HUES64 (cell line): ENCODE results near the gene HECW1.

Experiments
- H3K27ac ChIP-seq: 2 replicates; pipeline ENCODE4 v1.7.0; 2013; ENCODE audit warnings: low read depth, low read length, inconsistent platforms
- H3K27me3 ChIP-seq: 2 replicates; pipeline ENCODE4 v1.6.1; 2013; ENCODE audit warnings: mild to moderate bottlenecking, low read length; ENCODE audit not compliant: insufficient read depth
- H3K36me3 ChIP-seq: 2 replicates; pipeline ENCODE4 v1.6.1; 2013; ENCODE audit warnings: mild to moderate bottlenecking, low read length; ENCODE audit not compliant: insufficient read depth
- H3K4me1 ChIP-seq: 2 replicates; pipeline ENCODE4 v1.6.1; 2013; ENCODE audit warnings: mild to moderate bottlenecking, low read length, moderate library complexity; ENCODE audit not compliant: insufficient read depth
- H3K4me3 ChIP-seq: 2 replicates; pipeline ENCODE4 v1.5.1; 2013; ENCODE audit warnings: mild to moderate bottlenecking, low read length, moderate library complexity
- H3K9ac ChIP-seq: 2 replicates; pipeline ENCODE4 v1.6.1; 2013; ENCODE audit warnings: mild to moderate bottlenecking, low read depth, low read length
- H3K9me3 ChIP-seq: 2 replicates; pipeline ENCODE4 v1.6.1; 2013; ENCODE audit warnings: low read depth, low read length; ENCODE audit not compliant: insufficient read depth
- WGBS: fragments of 150-250, 120-280 bp; methylation state at CpG from one replicate; pipeline ENCODE4 v1.1.7; 2013; ENCODE audit warnings: missing lambda C conversion rate; 5-methylcytosine and 5-hydroxymethylcytosine counted together

Gene HECW1

DNA sequence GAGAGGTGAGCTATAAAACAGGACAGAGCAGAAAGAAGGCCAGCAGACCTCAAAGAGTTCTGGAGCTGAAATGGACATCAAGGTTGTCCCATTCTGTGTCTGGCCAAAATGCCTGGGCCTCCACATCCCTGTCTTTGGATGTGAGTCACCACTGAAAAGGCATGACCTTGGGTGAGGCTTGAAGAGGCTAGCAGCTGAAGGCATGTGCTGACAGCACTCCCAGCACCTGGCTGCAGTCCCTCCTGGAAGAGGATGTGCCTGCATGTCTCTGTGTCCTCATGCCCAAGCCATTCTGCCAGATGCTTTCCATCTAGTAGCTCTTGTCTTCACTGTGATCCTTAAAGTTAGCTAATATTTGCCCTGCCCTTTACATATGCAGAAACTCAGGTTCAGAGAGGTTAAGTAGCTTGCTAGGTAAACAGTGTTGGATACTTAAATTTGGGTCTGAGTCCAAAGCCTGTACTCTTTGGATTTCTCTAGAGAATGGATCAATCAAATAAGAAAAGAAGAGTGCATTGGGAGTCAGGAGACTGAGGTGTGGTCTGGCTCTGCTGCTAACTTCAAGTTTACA is 35.8 kb downstream of the HECW1 start:
- Histone ChIP-seq H3K9ac (no peak overlapping the region), H3K4me3 (no peak overlapping the region), H3K27ac (no peak overlapping the region), H3K27me3 (no peaks in the 10 kb centered on the region), H3K36me3 (no peaks in the 10 kb centered on the region), H3K4me1 (no peaks in the 10 kb centered on the region), H3K9me3 (no peaks in the 10 kb centered on the region)

DNA sequence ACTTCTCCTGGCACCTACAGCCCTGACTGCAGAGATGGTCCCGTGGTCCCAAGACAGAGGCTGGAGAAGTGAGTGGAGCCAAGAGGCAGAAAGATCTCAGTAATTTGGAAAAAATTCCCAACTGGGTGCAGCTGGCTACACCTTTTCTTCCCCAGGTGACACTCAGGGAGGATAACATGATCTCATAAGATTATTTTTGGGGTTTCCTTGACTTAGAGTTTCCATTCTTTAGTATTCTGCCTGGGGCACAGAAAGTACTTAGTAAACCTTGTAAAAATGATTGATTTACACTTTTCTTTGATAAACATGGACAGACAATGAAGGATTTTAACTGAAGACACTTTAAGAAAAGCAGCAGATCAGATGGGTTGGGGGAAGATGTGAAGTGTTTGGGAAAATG is 38.6 kb downstream of the HECW1 start:
- no peak overlapping the region for H3K4me3 ChIP-seq
- H3K9me3 ChIP-seq, result no peaks in the 10 kb centered on the region
- H3K4me1 ChIP-seq, result no peaks in the 10 kb centered on the region
- no peak overlapping the region for H3K27ac ChIP-seq
- WGBS, result 93% methylated on average over 1 of the region's 1 CpG
- no peak overlapping the region for H3K9ac ChIP-seq
- H3K36me3 ChIP-seq, result no peaks in the 10 kb centered on the region
- no peaks in the 10 kb centered on the region for H3K27me3 ChIP-seq

DNA sequence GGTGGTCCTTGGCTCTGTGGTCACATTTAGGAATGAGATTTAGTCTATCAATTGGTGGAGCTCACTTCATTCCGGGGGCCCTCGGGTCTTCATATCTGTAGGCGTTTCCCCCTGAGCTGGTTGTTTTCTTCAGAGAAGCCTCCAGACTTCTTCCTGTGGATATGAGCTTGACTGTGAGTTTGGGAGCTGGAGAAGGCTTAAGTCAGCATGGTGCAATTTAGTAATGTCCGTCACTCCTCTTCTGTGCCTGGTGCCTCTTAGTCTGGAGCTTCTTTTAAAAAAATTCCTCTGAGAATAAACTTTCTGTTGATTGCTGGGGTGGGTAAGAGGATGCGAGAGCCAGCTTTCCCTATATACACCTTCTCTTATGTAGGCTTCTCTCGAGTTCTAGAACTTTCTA is 40.2 kb downstream of the HECW1 start:
- no peaks in the 10 kb centered on the region for H3K4me1 ChIP-seq
- WGBS, result 73% methylated on average over 4 of the region's 6 CpGs
- no peak overlapping the region for H3K27ac ChIP-seq
- no peak overlapping the region for H3K4me3 ChIP-seq
- no peaks in the 10 kb centered on the region for H3K36me3 ChIP-seq
- H3K9me3 ChIP-seq, result 0 out of 2 replicates have a peak, but pooled peaks cover 4% of the 10 kb centered on the region
- no peak overlapping the region for H3K9ac ChIP-seq
- H3K27me3 ChIP-seq, result no peaks in the 10 kb centered on the region

DNA sequence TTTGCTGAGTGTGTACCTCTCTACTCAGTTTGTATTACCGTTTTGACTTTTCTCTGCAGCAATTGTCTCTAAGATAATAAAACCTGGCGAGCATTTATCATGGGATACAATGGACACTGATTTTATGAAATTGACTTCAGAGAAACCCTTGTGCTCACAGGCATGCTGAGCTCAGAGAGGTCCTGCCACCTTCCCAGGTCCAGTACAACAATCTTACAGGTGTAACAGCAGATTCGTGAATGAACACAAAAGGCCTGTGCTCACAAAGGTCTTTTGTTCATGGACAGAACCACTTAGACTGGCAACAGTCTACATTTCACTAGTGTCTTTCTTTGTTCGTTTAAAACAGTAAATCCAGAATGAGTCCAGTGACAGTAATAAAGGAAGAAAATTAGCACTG is 43.2 kb downstream of the HECW1 start:
- H3K4me1 ChIP-seq, result no peaks in the 10 kb centered on the region
- H3K4me3 ChIP-seq, result no peak overlapping the region
- H3K36me3 ChIP-seq, result no peaks in the 10 kb centered on the region
- no peak overlapping the region for H3K27ac ChIP-seq
- H3K9ac ChIP-seq, result no peak overlapping the region
- WGBS, result 94% methylated on average over 4 of the region's 4 CpGs
- H3K9me3 ChIP-seq, result 0 out of 2 replicates have a peak, but pooled peaks cover 4% of the 10 kb centered on the region
- H3K27me3 ChIP-seq, result no peaks in the 10 kb centered on the region

DNA sequence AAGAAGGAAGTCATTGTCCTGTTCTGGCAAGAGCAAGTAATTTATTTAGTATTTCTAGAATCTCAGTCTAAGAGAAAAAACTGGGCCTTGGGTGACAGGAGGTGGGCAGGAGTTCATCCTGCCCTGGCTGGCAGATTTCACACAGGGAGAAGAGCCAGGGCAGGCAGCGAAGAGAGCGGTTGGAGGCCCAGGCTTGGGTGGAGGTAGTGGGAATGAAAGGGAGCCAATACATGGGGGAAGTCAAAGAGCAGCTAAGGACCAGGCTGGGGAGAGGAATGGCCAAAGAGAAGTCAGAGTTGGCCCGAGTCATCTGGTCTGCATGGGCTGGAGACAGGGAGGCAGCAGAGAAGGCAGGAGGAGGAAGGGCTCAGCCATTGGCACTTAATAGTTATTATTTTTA is 51.4 kb downstream of the HECW1 start:
- 92% methylated on average over 3 of the region's 3 CpGs for WGBS
- H3K27ac ChIP-seq, result no peak overlapping the region
- no peaks in the 10 kb centered on the region for H3K4me1 ChIP-seq
- H3K4me3 ChIP-seq, result no peak overlapping the region
- no peaks in the 10 kb centered on the region for H3K9me3 ChIP-seq
- no peaks in the 10 kb centered on the region for H3K27me3 ChIP-seq
- no peak overlapping the region for H3K9ac ChIP-seq
- H3K36me3 ChIP-seq, result no peaks in the 10 kb centered on the region

DNA sequence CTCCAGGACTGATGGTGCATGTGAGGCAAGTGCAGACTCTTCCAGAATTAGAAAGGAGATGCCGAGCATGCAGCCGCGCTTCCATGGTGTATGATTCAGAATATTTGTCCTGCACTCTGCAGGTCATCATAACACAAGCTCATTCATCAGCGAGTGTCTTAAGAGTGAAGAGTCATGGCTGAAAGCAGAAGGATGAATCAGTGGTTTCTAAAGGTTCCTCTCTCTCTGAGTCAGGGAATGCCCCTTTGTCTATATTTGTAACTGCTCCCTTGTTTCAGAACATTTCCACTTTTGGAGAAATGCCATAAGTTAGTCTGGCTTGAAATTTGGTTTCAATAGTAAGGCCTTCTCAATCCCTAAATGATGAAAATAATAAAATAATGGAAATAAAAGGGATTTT is 52.3 kb downstream of the HECW1 start:
- H3K4me1 ChIP-seq, result no peaks in the 10 kb centered on the region
- no peaks in the 10 kb centered on the region for H3K27me3 ChIP-seq
- H3K4me3 ChIP-seq, result no peak overlapping the region
- no peak overlapping the region for H3K27ac ChIP-seq
- H3K9ac ChIP-seq, result no peak overlapping the region
- H3K9me3 ChIP-seq, result no peaks in the 10 kb centered on the region
- H3K36me3 ChIP-seq, result no peaks in the 10 kb centered on the region
- 92% methylated on average over 4 of the region's 4 CpGs for WGBS

DNA sequence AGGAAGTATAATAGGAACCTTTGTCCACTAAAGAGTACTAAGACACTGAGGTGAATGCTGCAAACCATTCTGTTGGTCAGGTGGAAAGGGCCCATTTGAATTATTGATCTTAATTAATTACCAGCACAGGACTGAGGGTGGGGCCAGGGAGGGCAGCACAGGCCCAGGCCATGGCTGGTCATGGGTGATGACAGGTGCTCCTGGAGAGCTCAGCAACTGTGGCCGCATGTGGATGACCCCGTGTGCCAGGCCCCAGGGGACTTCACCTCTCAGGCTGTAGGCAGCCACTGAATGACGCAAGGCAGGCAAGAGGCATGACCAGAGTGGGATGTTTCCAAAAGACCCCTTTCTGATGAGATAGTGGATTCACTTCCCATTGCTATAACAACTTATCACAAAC is 54.2 kb downstream of the HECW1 start:
- H3K36me3 ChIP-seq, result no peaks in the 10 kb centered on the region
- no peak overlapping the region for H3K4me3 ChIP-seq
- no peak overlapping the region for H3K27ac ChIP-seq
- H3K4me1 ChIP-seq, result peaks cover 16% of the 10 kb centered on the region
- H3K9me3 ChIP-seq, result no peaks in the 10 kb centered on the region
- no peak overlapping the region for H3K9ac ChIP-seq
- no peaks in the 10 kb centered on the region for H3K27me3 ChIP-seq
- WGBS, result 95% methylated on average over 3 of the region's 3 CpGs

DNA sequence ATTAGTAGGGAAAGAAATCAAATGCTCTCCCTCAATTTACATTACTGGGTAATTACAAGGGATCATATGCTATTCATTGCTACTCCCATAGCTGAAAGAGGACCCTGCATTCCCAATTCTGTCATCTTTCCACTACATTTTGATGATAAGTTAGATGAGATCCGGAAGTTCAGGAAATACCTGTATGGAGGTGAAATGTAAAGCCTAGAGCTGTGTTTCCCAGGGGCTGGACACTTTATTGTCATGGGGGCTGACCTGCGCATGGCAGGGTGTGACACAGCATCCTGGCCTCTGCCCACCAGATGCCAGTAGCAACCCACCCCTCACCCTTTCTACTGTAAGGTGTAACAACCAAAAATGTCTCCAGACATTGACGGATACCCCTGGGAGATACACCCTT is 56.6 kb downstream of the HECW1 start:
- Histone ChIP-seq H3K4me3 (no peak overlapping the region), H3K4me1 (peaks cover 25% of the 10 kb centered on the region), H3K9me3 (no peaks in the 10 kb centered on the region), H3K9ac (no peak overlapping the region), H3K27me3 (no peaks in the 10 kb centered on the region), H3K36me3 (no peaks in the 10 kb centered on the region), H3K27ac (no peak overlapping the region)
- 97% methylated on average over 3 of the region's 3 CpGs for WGBS

DNA sequence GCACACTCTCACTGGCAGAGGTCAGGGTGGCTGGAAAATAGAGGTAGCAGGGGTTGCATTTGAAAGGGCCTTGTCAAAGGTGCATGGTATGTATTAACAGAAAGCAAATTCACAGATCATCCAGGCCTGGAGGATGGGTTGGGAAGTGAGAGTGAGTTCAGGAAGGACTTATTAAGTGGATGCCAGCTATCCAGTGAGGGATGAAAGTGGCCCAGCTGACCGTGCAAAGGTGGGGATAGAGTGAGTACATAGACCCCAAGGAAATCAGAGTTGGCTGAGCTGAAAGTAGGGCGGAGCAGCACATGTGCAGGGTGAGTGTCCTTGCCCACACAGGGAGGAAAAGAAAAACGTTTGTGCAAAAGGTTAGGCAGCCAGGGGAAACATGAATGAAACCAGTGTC is 58.1 kb downstream of the HECW1 start:
- 61% methylated on average over 3 of the region's 3 CpGs for WGBS
- Histone ChIP-seq H3K36me3 (no peaks in the 10 kb centered on the region), H3K4me1 (peaks cover 25% of the 10 kb centered on the region), H3K4me3 (no peak overlapping the region), H3K9ac (no peak overlapping the region), H3K27me3 (no peaks in the 10 kb centered on the region), H3K27ac (no peak overlapping the region), H3K9me3 (no peaks in the 10 kb centered on the region)

DNA sequence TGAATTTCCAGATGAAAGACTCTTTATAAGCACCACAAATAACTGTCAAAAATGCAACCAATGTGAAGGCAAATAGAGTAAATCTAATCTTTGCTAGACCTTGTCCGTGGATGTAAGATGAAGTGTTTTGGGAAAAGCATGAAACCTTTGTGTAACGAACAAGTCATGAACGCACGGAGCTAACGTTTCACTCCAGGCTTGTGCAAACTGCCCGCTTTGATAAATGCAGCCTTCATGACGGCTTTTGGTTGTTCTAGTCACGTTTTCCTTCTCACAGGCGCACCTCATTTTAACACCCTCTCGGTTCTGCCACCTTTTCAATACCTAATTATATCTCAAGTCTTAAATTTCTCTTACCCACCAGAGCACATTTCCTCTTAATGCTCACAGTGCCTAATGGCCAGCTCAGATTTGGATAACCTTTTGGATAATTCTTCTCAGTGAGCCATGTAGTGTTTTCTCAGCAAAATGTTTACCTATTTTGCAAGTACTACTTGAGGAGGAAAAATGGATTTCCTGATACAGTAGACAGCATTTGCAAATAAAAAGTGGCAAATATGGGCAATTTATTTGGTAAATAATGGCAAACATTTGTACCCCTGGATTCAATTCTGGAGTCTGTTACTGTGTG is 63.2 kb downstream of the HECW1 start:
- 93% methylated on average over 10 of the region's 10 CpGs for WGBS
- no peak overlapping the region for H3K27ac ChIP-seq
- H3K4me1 ChIP-seq, result peaks cover 19% of the 10 kb centered on the region
- H3K9me3 ChIP-seq, result no peaks in the 10 kb centered on the region
- H3K27me3 ChIP-seq, result no peaks in the 10 kb centered on the region
- no peaks in the 10 kb centered on the region for H3K36me3 ChIP-seq
- H3K4me3 ChIP-seq, result no peak overlapping the region
- no peak overlapping the region for H3K9ac ChIP-seq

DNA sequence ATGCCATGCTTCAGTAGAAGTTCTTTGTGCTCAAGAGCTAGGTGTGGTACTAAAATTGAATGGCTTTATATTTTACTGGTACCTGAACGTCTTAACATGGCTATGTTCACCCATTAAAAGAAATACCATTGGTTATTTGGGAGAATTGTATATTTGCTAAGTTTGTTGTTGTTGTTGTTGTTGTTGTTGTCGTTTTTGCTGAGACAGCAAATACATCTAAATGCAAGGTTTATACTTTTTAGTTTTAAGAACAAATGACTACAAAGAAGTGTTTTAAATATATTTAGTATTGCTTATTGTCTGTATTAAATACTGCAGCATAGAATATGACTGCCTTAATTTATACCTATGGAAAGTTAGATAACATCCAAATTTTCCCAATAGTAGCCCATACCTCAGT is 66.9 kb downstream of the HECW1 start:
- Histone ChIP-seq H3K27ac (no peak overlapping the region), H3K4me1 (no peaks in the 10 kb centered on the region; the same call in 1 of the 2 replicates), H3K27me3 (no peaks in the 10 kb centered on the region), H3K36me3 (no peaks in the 10 kb centered on the region), H3K9me3 (no peaks in the 10 kb centered on the region), H3K4me3 (no peak overlapping the region), H3K9ac (no peak overlapping the region)
- WGBS, result 100% methylated on average over 2 of the region's 2 CpGs
